Colonic mucosa (tissue), 4 donors: Measurements from ENCODE around the gene SCNM1. TPM values are rescaled to one million over a fixed set of nuclear protein-coding genes. Genes with fewer than 3 reads are reported as not detected.
A peak's percentile ranks its signal among the peaks of the same experiment; 100 is the strongest.

ENCODE experiments used
- DNase-seq: peaks from one replicate; pipeline ENCODE4 v3.0.0-alpha.2; 2020
- H3K27ac ChIP-seq: fragments of 200-600 bp; one replicate; pipeline ENCODE4 v1.8.0; 2021
- H3K27me3 ChIP-seq: fragments of 200-600 bp; one replicate; pipeline ENCODE4 v1.8.0; 2021
- H3K36me3 ChIP-seq: fragments of 200-600 bp; one replicate; pipeline ENCODE4 v1.8.0; 2021
- H3K4me1 ChIP-seq: fragments of 200-600 bp; one replicate; pipeline ENCODE4 v1.8.0; 2021; ENCODE audit warnings: mild to moderate bottlenecking
- H3K4me3 ChIP-seq: fragments of 200-600 bp; one replicate; pipeline ENCODE4 v1.8.0; 2021
- H3K9ac ChIP-seq, 2 donors: one replicate each; pipeline ENCODE4 v1.7.0; 2013; ENCODE audit warnings: control low read depth in 2 of 2, low read depth in 2 of 2, low read length in 2 of 2
- H3K9me3 ChIP-seq: fragments of 200-600 bp; one replicate; pipeline ENCODE4 v1.8.0; 2021
- intact Hi-C: fragments of 100-400 bp; cut with DNase I; formaldehyde crosslinking; loops from one replicate; pipeline ENCODE4 v1.14.1; 2022
- total RNA-seq, 2 donors: library from RNA; stranded (reverse); fragmentation: NEBNext Ultra II Directional in 1 of 2; extraction: Animal tissue kit (Norgen Biotek cat#: 25700) in 1 of 2; gene quantifications; one replicate each; pipeline ENCODE4 v1.2.1, GENCODE V29; 2021
- TF ChIP-seq, protein P1 (sequence below): fragments of 200-600 bp; IDR thresholded peaks from one replicate; pipeline ENCODE4 v1.8.0; 2022; ENCODE audit warnings: antibody characterized with exemption, mild to moderate bottlenecking
- donor health status: healthy.
- donor health status: DM: no; HTN: no; CAD: no.
- donor health status: DM: no; HTN: no; CAD: no.

The SCNM1 gene
- total RNA-seq, 2 donors from 2014 or later, result 22.7 to 31.8 TPM

- intact Hi-C loops, result no loop called here
- DNase-seq, result no peak
Observed at GRCh38 chr1:151145304-151146071, 20.5 kb upstream of the SCNM1 start.

DNA sequence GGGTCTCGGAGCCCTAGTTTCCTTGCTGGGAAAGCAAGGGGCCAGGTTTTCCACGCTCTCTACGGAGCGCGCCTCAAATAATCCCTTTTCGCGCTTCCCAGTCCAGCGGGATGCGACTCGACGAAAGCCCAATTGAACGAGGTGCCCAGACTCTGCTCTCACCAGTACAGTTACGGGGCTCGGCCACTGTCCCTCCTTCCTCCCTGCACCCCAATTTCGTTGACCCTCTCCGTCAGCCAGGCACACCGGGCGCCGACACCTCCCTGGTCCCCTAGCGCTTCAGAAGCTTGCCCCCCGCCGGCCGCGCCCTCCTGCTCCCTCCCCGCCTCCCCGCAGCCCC lies 19.9 kb upstream of the SCNM1 start:
- H3K27ac ChIP-seq, result no peak overlapping the region
- intact Hi-C loops, result no loop called here
- peak; percentile 35 for DNase-seq
- H3K4me3 ChIP-seq, result peak overlapping the region; percentile 80
- no peaks in the 10 kb centered on the region for H3K27me3 ChIP-seq
- no peaks in the 10 kb centered on the region for H3K9me3 ChIP-seq
- TF ChIP-seq, protein P1, sequence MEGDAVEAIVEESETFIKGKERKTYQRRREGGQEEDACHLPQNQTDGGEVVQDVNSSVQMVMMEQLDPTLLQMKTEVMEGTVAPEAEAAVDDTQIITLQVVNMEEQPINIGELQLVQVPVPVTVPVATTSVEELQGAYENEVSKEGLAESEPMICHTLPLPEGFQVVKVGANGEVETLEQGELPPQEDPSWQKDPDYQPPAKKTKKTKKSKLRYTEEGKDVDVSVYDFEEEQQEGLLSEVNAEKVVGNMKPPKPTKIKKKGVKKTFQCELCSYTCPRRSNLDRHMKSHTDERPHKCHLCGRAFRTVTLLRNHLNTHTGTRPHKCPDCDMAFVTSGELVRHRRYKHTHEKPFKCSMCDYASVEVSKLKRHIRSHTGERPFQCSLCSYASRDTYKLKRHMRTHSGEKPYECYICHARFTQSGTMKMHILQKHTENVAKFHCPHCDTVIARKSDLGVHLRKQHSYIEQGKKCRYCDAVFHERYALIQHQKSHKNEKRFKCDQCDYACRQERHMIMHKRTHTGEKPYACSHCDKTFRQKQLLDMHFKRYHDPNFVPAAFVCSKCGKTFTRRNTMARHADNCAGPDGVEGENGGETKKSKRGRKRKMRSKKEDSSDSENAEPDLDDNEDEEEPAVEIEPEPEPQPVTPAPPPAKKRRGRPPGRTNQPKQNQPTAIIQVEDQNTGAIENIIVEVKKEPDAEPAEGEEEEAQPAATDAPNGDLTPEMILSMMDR, result no peak
- no peaks in the 10 kb centered on the region for H3K36me3 ChIP-seq
- H3K4me1 ChIP-seq, result no peaks in the 10 kb centered on the region
- H3K9ac ChIP-seq, result peak overlapping the region; percentile 20 to 81

More at GRCh38 chr1:151145304-151146071, 20.5 kb upstream of the SCNM1 start:
- Histone ChIP-seq H3K9ac (peak overlapping the region; percentile 39 to 81), H3K27ac (no peak overlapping the region), H3K4me1 (no peaks in the 10 kb centered on the region), H3K4me3 (peak overlapping the region; percentile 80), H3K27me3 (no peaks in the 10 kb centered on the region), H3K9me3 (no peaks in the 10 kb centered on the region), H3K36me3 (no peaks in the 10 kb centered on the region)
- TF ChIP-seq, protein P1, result no peak

DNA sequence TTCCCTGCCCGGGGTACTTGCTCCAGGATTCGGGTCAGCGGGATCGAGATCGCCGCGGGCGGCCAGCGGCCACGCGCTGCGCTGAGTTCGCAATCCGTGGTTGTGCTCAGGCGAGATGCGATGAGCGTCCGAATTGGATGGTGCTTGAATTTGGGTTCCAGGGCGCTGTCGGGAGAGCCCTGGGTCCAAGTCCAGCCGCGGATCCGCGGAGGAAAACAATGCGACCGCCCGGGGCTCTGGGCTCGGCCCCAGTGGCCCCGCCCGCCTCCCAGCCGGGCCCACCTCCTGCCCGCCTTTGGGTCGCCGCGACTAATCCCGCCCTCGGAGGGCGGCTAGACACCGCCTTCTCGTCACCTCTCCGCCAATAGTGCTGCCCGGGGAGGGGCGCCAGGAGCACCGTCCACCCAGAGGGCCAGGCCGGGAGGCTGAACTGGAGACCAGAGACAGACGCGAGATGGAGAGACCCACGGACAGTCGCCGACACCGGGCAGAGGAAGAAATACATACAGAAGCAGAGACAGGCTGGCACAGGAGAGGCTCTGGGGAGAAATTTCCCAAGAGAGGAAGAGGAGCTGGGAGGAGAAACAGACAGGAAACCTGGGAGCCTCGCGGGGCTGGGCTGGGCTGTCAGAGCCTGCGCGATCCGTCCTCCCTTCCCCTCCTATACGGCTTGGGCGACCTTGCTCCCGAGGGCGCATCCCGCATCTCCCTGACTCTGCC lies 19.4 kb upstream of the SCNM1 start, which contains the start of gene SEMA6C:
Gene SEMA6C (minus strand): TSS at position 220 of the 720 bp plus-strand sequence. CDS start 4,010 bp downstream, outside the sequence.
- intact Hi-C loops, result no loop called here
- peak within 1 kb of the TSS; percentile 43 for H3K27ac ChIP-seq
- no peaks in the 10 kb centered on the region for H3K9me3 ChIP-seq
- H3K4me1 ChIP-seq, result no peaks in the 10 kb centered on the region
- peak within 1 kb of the TSS; percentile 80 for H3K4me3 ChIP-seq
- DNase-seq, result peak; percentile 97
- peak within 1 kb of the TSS; percentile 39 to 81 for H3K9ac ChIP-seq
- H3K27me3 ChIP-seq, result no peaks in the 10 kb centered on the region
- TF ChIP-seq, protein P1, result no peak
- no peaks in the 10 kb centered on the region for H3K36me3 ChIP-seq

DNA sequence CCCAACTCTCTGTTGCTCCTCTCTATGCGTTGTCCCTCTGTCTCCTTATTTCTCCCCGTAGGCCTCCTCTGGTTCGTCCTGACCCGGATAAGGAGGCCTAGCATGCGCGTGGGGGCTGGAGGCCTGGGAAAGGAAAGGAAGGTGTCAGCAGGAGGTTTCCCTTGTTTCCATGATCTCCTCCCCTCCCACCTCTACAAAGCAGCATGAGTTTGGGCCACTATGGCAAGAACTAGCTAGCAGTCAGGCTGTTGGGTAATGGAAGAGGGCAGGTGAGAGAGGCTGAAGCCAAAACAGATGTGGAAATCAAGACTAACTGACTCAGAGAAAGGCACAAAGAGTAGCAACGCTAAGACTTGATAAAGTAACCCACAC lies 18.8 kb upstream of the SCNM1 start:
- peak overlapping the region; percentile 43 for H3K27ac ChIP-seq
- peak overlapping the region; percentile 9 to 81 for H3K9ac ChIP-seq
- no peak for DNase-seq
- no peaks in the 10 kb centered on the region for H3K36me3 ChIP-seq
- TF ChIP-seq, protein P1, result no peak
- no peaks in the 10 kb centered on the region for H3K4me1 ChIP-seq
- peak overlapping the region; percentile 80 for H3K4me3 ChIP-seq
- intact Hi-C loops, result no loop called here
- H3K27me3 ChIP-seq, result no peaks in the 10 kb centered on the region
- no peaks in the 10 kb centered on the region for H3K9me3 ChIP-seq

- Histone ChIP-seq H3K4me1 (no peaks in the 10 kb centered on the region), H3K9me3 (no peaks in the 10 kb centered on the region), H3K4me3 (no peak overlapping the region), H3K27me3 (no peaks in the 10 kb centered on the region), H3K27ac (no peak overlapping the region), H3K36me3 (no peaks in the 10 kb centered on the region), H3K9ac (no peak overlapping the region)
- intact Hi-C loops, result no loop called here
- DNase-seq, result no peak
- TF ChIP-seq, protein P1, result no peak
Observed at GRCh38 chr1:151147665-151148064, 18.3 kb upstream of the SCNM1 start.
